Lung (tissue), 12 donors: Measurements from ENCODE around the gene MME. TPM values are rescaled to one million over a fixed set of nuclear protein-coding genes. Genes with fewer than 3 reads are reported as not detected.

Source experiments
- ATAC-seq: fragments of 200-7000 bp; cut with Tn5 transposase; one replicate; pipeline ENCODE4 v1.9.1; 2020; ENCODE audit warnings: moderate number of reproducible peaks; ENCODE audit not compliant: insufficient read depth, low FRiP score
- DNase-seq, 3 donors: peaks; one replicate each; pipeline ENCODE4 v3.0.0-alpha.2; 2013 to 2017
- H3K27ac ChIP-seq, 2 donors: one replicate each; pipeline ENCODE4 v1.5.1; 2013; ENCODE audit warnings: mild to moderate bottlenecking in 2 of 2, moderate library complexity in 2 of 2, control low read depth in 1 of 2, inconsistent platforms in 1 of 2, low read depth in 1 of 2, low read length in 1 of 2
- H3K27me3 ChIP-seq, 3 donors: one replicate each; pipeline ENCODE4 v1.5.1; 2013; ENCODE audit warnings: low read length in 2 of 3; ENCODE audit not compliant: control insufficient read depth in 3 of 3, insufficient read depth in 3 of 3
- H3K36me3 ChIP-seq, 4 donors: one replicate each; pipeline ENCODE4 v1.5.1; 2013; ENCODE audit warnings: low read length in 4 of 4, mild to moderate bottlenecking in 1 of 4, moderate library complexity in 1 of 4; ENCODE audit not compliant: control insufficient read depth in 4 of 4, insufficient read depth in 4 of 4
- H3K4me1 ChIP-seq, 5 donors: one replicate each; pipeline ENCODE4 v1.5.1; 2013; ENCODE audit warnings: low read length in 5 of 5, mild to moderate bottlenecking in 2 of 5, moderate library complexity in 1 of 5; ENCODE audit not compliant: control insufficient read depth in 5 of 5, insufficient read depth in 5 of 5
- H3K4me3 ChIP-seq: one replicate; pipeline ENCODE4 v1.5.1; 2013; ENCODE audit warnings: mild to moderate bottlenecking, control low read depth, moderate library complexity
- H3K9ac ChIP-seq, 2 donors: one replicate each; pipeline ENCODE4 v1.5.1; 2013; ENCODE audit warnings: low read length in 2 of 2, control low read depth in 1 of 2; ENCODE audit not compliant: insufficient read depth in 1 of 2
- H3K9me3 ChIP-seq, 4 donors: one replicate each; pipeline ENCODE4 v1.5.1; 2013; ENCODE audit warnings: low read length in 3 of 4, mild to moderate bottlenecking in 1 of 4, moderate library complexity in 1 of 4; ENCODE audit not compliant: control insufficient read depth in 4 of 4, insufficient read depth in 3 of 4
- CTCF ChIP-seq: IDR thresholded peaks from 2 replicates; pipeline ENCODE4 v1.5.1; 2012; ENCODE audit warnings: mild to moderate bottlenecking; ENCODE audit errors: control extremely low read depth, extremely low read depth
- WGBS, 2 donors: extraction: QIAGEN DNeasy Blood & Tissue Kit; methylation state at CpG; one replicate each; pipeline ENCODE4 v1.1.7; 2013; 5-methylcytosine and 5-hydroxymethylcytosine counted together
- polyA plus RNA-seq, 2 donors: library from polyadenylated mRNA; stranded (reverse); fragments of 200-250 nt; gene quantifications; one replicate each; pipeline ENCODE4 v1.2.1, GENCODE V29; 2013
- total RNA-seq, 2 donors: library from RNA; depleted of rRNA in 1 of 2; stranded (reverse); fragments of >200 nt in 1 of 2; gene quantifications; one replicate each; pipeline ENCODE4 v1.2.1, GENCODE V29; 2014 to 2021
- donor health status: control.
- donor health status: control.
- donor health status: Bipolar disorder and iron deficiency.
- donor health status: healthy.
- donor health status: DM: yes; HTN: yes; CAD: no.

Gene MME
- total and polyA plus RNA-seq, 4 donors, result 7.9 to 41.0 (median 9.2) TPM

- H3K9me3 ChIP-seq, result no peaks in the 10 kb centered on the region
- H3K36me3 ChIP-seq, result no peaks in the 10 kb centered on the region
- H3K27ac ChIP-seq, result no peak overlapping the region
- TF ChIP-seq CTCF, result no peak
- H3K27me3 ChIP-seq, result no peaks in the 10 kb centered on the region
- ATAC-seq (no peak), DNase-seq (no peak)
- H3K4me3 ChIP-seq, result no peak overlapping the region
- peaks cover 0 to 13% (median 0%) of the 10 kb centered on the region in 5 donors for H3K4me1 ChIP-seq
- WGBS, 2 donors, result 62 to 82% methylated on average over 1 of the region's 1 CpG
- H3K9ac ChIP-seq, result no peak overlapping the region
These were observed 149.0 kb downstream of the MME start for GRCh38 chr3:155229086-155229485.

DNA sequence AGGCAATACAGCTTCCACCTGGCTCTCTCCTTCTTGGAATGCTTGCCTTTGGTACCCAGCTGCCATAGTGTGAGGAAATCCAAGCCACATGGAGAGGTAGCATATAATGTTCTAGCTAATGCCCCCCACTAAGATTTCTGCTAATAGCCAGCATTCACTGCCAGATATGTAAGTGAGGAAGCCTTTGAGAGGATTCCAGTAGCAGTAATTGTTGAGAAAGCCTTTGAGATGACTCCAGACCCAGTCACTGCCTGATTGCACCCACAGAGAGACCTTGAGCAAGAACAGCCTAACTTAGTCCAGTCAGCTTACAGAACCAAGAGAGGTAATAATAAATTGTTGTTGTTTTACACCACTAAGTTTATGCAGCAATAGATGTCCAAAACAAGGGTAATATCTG is 150.3 kb downstream of the MME start:
- Histone ChIP-seq H3K27ac (no peak overlapping the region), H3K9ac (no peak overlapping the region), H3K4me3 (no peak overlapping the region), H3K36me3 (no peaks in the 10 kb centered on the region), H3K4me1 (peaks cover 0 to 13% (median 0%) of the 10 kb centered on the region in 5 donors), H3K27me3 (no peaks in the 10 kb centered on the region), H3K9me3 (no peaks in the 10 kb centered on the region)
- DNase-seq, result no peak
- no peak for TF ChIP-seq CTCF
- no peak for ATAC-seq

GRCh38 chr3:155231792-155232191 is 151.7 kb downstream of the MME start:
- no peaks in the 10 kb centered on the region for H3K9me3 ChIP-seq
- no peaks in the 10 kb centered on the region for H3K36me3 ChIP-seq
- H3K9ac ChIP-seq, result no peak overlapping the region
- ATAC-seq, result no peak
- peak overlapping the region in 1 of 2 donors; percentile 85 for H3K27ac ChIP-seq
- no peak for TF ChIP-seq CTCF
- 89 to 92% methylated on average over 2 of the region's 2 CpGs for WGBS, 2 donors
- H3K27me3 ChIP-seq, result no peaks in the 10 kb centered on the region
- peaks cover 0 to 13% (median 0%) of the 10 kb centered on the region in 5 donors for H3K4me1 ChIP-seq
- no peak overlapping the region for H3K4me3 ChIP-seq
- no peak for DNase-seq

DNA sequence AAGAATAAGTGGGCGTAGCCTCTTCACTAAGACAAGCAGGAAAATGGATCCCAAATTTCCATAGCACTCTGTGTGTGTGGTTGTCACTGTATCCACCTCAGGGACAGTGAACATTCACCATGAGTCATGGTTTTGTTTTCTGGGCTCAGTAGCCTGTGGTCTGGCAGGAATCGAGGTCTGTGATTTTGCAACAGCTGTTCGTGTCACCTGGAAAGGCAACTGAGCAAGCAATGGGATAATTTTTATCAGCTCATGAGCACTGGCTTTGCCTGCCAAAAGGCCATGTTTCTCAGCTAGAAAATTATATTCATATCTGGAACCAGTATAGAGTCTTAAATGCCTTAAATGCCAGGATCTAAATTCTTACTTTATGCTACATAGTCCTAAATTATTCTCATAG is 152.5 kb downstream of the MME start:
- DNase-seq (peak in 1 of 3 donors; percentile 14), ATAC-seq (no peak)
- H3K9me3 ChIP-seq, result no peaks in the 10 kb centered on the region
- H3K27ac ChIP-seq, result peak overlapping the region in 1 of 2 donors; percentile 86
- no peaks in the 10 kb centered on the region for H3K27me3 ChIP-seq
- H3K36me3 ChIP-seq, result no peaks in the 10 kb centered on the region
- no peak overlapping the region for H3K4me3 ChIP-seq
- peaks cover 0 to 13% (median 0%) of the 10 kb centered on the region in 5 donors for H3K4me1 ChIP-seq
- H3K9ac ChIP-seq, result no peak overlapping the region
- 52 to 59% methylated on average over 3 of the region's 3 CpGs for WGBS, 2 donors
- no peak for TF ChIP-seq CTCF
